Adipocyte (in vitro differentiated cells): ENCODE data around the gene KDM1B.
A peak's percentile ranks its signal among the peaks of the same experiment; 100 is the strongest.
"Not testable (repeated sequence)": the region's sequence is repeated elsewhere in the genome, so short reads cannot be mapped to it uniquely, and the experiment has no call there.

Experiments used
- DNase-seq: peaks from one replicate; pipeline ENCODE4 v3.0.0-alpha.2; 2015; ENCODE audit warnings: low read depth
- H3K27me3 ChIP-seq: replicated peaks from 2 replicates; pipeline ENCODE4 v1.7.0; 2013; ENCODE audit warnings: mild to moderate bottlenecking, low read length, moderate library complexity; ENCODE audit not compliant: control insufficient read depth, insufficient read depth
- H3K36me3 ChIP-seq: 2 replicates; pipeline ENCODE4 v1.7.0; 2013; ENCODE audit warnings: low read length, mild to moderate bottlenecking, moderate library complexity; ENCODE audit not compliant: control insufficient read depth, insufficient read depth, severe bottlenecking
- H3K4me1 ChIP-seq: 2 replicates; pipeline ENCODE4 v1.7.0; 2013; ENCODE audit warnings: mild to moderate bottlenecking, low read length, moderate library complexity; ENCODE audit not compliant: control insufficient read depth, insufficient read depth
- H3K4me3 ChIP-seq: 2 replicates; pipeline ENCODE4 v1.7.0; 2013; ENCODE audit warnings: mild to moderate bottlenecking, low read length, moderate library complexity
- H3K9ac ChIP-seq: 2 replicates; pipeline ENCODE4 v1.7.0; 2013; ENCODE audit warnings: mild to moderate bottlenecking, low read length, moderate library complexity
- H3K9me3 ChIP-seq: 2 replicates; pipeline ENCODE4 v1.7.0; 2013; ENCODE audit warnings: mild to moderate bottlenecking, low read length, moderate library complexity; ENCODE audit not compliant: control insufficient read depth

Gene KDM1B

GRCh38 chr6:18192026-18192425, 36.8 kb downstream of the KDM1B start:
- H3K4me1 ChIP-seq: no peaks in the 10 kb centered on the region
- H3K9ac ChIP-seq: no peak overlapping the region
- no peaks in the 10 kb centered on the region for H3K27me3 ChIP-seq
- H3K4me3 ChIP-seq: no peak overlapping the region
- no peaks in the 10 kb centered on the region for H3K9me3 ChIP-seq
- H3K36me3 ChIP-seq: peaks cover 9% of the 10 kb centered on the region
- no peak for DNase-seq

- DNase-seq: peak; percentile 5
- no peak overlapping the region for H3K4me3 ChIP-seq
- H3K9ac ChIP-seq: no peak overlapping the region
- H3K9me3 ChIP-seq: no peaks in the 10 kb centered on the region
- H3K4me1 ChIP-seq: no peaks in the 10 kb centered on the region
- H3K27me3 ChIP-seq: no peaks in the 10 kb centered on the region
- peaks cover 9% of the 10 kb centered on the region for H3K36me3 ChIP-seq
Measured at GRCh38 chr6:18203786-18204185, 48.6 kb downstream of the KDM1B start.

- Histone ChIP-seq H3K9ac (no peak overlapping the region), H3K4me1 (no peaks in the 10 kb centered on the region), H3K27me3 (no peaks in the 10 kb centered on the region), H3K4me3 (no peak overlapping the region), H3K9me3 (no peaks in the 10 kb centered on the region), H3K36me3 (peaks cover 9% of the 10 kb centered on the region)
- DNase-seq: no peak
Measured at GRCh38 chr6:18204691-18205090, 49.5 kb downstream of the KDM1B start.

GRCh38 chr6:18206591-18206990, 51.4 kb downstream of the KDM1B start:
- Histone ChIP-seq H3K9ac (no peak overlapping the region), H3K36me3 (peaks cover 7% of the 10 kb centered on the region), H3K9me3 (no peaks in the 10 kb centered on the region), H3K4me3 (no peak overlapping the region), H3K27me3 (no peaks in the 10 kb centered on the region), H3K4me1 (no peaks in the 10 kb centered on the region)
- no peak for DNase-seq

- DNase-seq: no peak
- no peaks in the 10 kb centered on the region for H3K27me3 ChIP-seq
- no peak overlapping the region for H3K4me3 ChIP-seq
- H3K9me3 ChIP-seq: no peaks in the 10 kb centered on the region
- no peaks in the 10 kb centered on the region for H3K4me1 ChIP-seq
- H3K36me3 ChIP-seq: peaks cover 7% of the 10 kb centered on the region
- H3K9ac ChIP-seq: no peak overlapping the region
Measured at GRCh38 chr6:18207438-18207837, 52.2 kb downstream of the KDM1B start.

GRCh38 chr6:18207949-18208348, 52.7 kb downstream of the KDM1B start:
- Histone ChIP-seq H3K9ac (no peak overlapping the region), H3K9me3 (no peaks in the 10 kb centered on the region), H3K4me3 (no peak overlapping the region), H3K27me3 (no peaks in the 10 kb centered on the region), H3K36me3 (peaks cover 11% of the 10 kb centered on the region), H3K4me1 (no peaks in the 10 kb centered on the region)
- no peak for DNase-seq

- H3K9ac ChIP-seq, H3K4me1 ChIP-seq, H3K36me3 ChIP-seq, H3K27me3 ChIP-seq, DNase-seq, H3K9me3 ChIP-seq, H3K4me3 ChIP-seq: not testable (repeated sequence)
Measured at GRCh38 chr6:18208778-18209177, 53.6 kb downstream of the KDM1B start.

- Histone ChIP-seq H3K27me3 (no peaks in the 10 kb centered on the region), H3K36me3 (peaks cover 7% of the 10 kb centered on the region), H3K9me3 (no peaks in the 10 kb centered on the region), H3K9ac (no peak overlapping the region), H3K4me3 (no peak overlapping the region), H3K4me1 (no peaks in the 10 kb centered on the region)
- no peak for DNase-seq
Measured at GRCh38 chr6:18209539-18210197, 54.4 kb downstream of the KDM1B start.

GRCh38 chr6:18210707-18211106, 55.5 kb downstream of the KDM1B start:
- Histone ChIP-seq H3K36me3 (peaks cover 7% of the 10 kb centered on the region), H3K9me3 (no peaks in the 10 kb centered on the region), H3K9ac (no peak overlapping the region), H3K27me3 (no peaks in the 10 kb centered on the region), H3K4me1 (no peaks in the 10 kb centered on the region), H3K4me3 (no peak overlapping the region)
- no peak for DNase-seq

GRCh38 chr6:18211338-18211737, 56.1 kb downstream of the KDM1B start:
- Histone ChIP-seq H3K4me1 (no peaks in the 10 kb centered on the region), H3K4me3 (no peak overlapping the region), H3K9me3 (no peaks in the 10 kb centered on the region), H3K9ac (no peak overlapping the region), H3K27me3 (no peaks in the 10 kb centered on the region), H3K36me3 (peaks cover 7% of the 10 kb centered on the region)
- DNase-seq: no peak

GRCh38 chr6:18212231-18212630, 57.0 kb downstream of the KDM1B start:
- no peak overlapping the region for H3K9ac ChIP-seq
- DNase-seq: no peak
- no peaks in the 10 kb centered on the region for H3K9me3 ChIP-seq
- H3K27me3 ChIP-seq: no peaks in the 10 kb centered on the region
- H3K36me3 ChIP-seq: peaks cover 7% of the 10 kb centered on the region
- no peak overlapping the region for H3K4me3 ChIP-seq
- H3K4me1 ChIP-seq: no peaks in the 10 kb centered on the region

GRCh38 chr6:18213439-18213838, 58.2 kb downstream of the KDM1B start:
- Histone ChIP-seq H3K27me3 (no peaks in the 10 kb centered on the region), H3K9ac (no peak overlapping the region), H3K36me3 (peaks cover 10% of the 10 kb centered on the region), H3K9me3 (no peaks in the 10 kb centered on the region), H3K4me1 (no peaks in the 10 kb centered on the region), H3K4me3 (no peak overlapping the region)
- DNase-seq: no peak
